T-helper 17 cell (primary cell): ENCODE measurements around the gene SH3PXD2A. TPM values are rescaled to one million over a fixed set of nuclear protein-coding genes. Genes with fewer than 3 reads are reported as not detected.

Experiments used
- ATAC-seq: fragments of 150-1000 bp; cut with Tn5 transposase; 2 replicates; pipeline ENCODE4 v1.10.0; 2021; ENCODE audit warnings: mild to moderate bottlenecking, moderate library complexity
- DNase-seq, 3 donors: peaks; one replicate each; pipeline versions ENCODE4 v3.0.0 to v3.0.0-alpha.2; 2020 to 2021
- H3K9me3 ChIP-seq: one replicate; pipeline ENCODE4 v1.7.0; 2013; ENCODE audit warnings: low read length, mild to moderate bottlenecking; ENCODE audit not compliant: control insufficient read depth, poor library complexity, severe bottlenecking
- H3K27ac Mint-ChIP-seq: one replicate; pipeline ENCODE4 v1.8.0; 2022; ENCODE audit warnings: mild to moderate bottlenecking, moderate library complexity, mixed read lengths
- H3K27me3 Mint-ChIP-seq: one replicate; pipeline ENCODE4 v1.8.0; 2022; ENCODE audit warnings: mixed read lengths
- H3K36me3 Mint-ChIP-seq: one replicate; pipeline ENCODE4 v1.8.0; 2022; ENCODE audit warnings: low read depth, mixed read lengths
- H3K4me1 Mint-ChIP-seq: one replicate; pipeline ENCODE4 v1.8.0; 2022; ENCODE audit warnings: mild to moderate bottlenecking, mixed read lengths
- H3K4me3 Mint-ChIP-seq: one replicate; pipeline ENCODE4 v1.8.0; 2022; ENCODE audit warnings: mild to moderate bottlenecking, moderate library complexity, mixed read lengths
- total RNA-seq, 4 donors: library from RNA in 2 of 4; stranded (reverse) in 2 of 4; gene quantifications; one replicate each; pipeline ENCODE4 v1.2.3 and lab custom pipeline; 2022 to 2026

SH3PXD2A gene
- total RNA-seq, 2 donors from 2014 or later, result 7.2 to 10.9 TPM

DNA sequence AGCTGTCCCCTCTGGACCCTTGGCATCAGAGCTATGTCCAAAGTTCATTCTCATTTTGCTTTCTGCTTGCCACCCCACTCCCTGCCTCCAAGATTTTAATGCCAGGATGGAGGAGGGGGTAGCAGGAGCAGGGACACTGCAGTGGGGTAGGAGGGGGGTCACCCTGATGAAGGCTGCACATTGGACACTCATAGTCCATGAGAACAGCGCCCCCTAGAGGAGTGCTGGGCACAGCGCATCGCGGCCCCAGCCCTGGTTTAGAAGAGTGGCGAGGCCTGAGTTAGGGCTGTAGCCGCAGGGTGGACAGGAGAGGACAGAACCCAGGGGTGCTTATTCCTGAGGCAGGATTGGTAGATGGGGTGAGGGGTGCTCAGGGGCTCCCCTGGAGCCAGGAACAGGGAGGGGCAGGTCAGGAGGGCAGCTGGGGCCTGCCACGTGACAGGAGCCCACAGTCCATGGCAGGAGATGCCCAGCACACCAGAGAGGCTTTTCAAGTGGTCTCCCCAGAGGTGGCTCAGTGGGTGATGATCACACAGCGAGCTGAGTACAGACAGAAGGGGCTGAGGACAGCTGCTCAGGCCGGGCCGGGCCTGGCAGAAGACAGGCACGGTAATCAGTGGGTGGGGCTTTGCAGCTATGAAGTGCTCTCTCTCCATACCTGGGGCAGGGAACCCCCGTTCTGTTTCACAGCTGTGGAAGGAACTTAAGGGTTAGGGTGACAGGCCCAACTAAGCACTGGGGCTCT lies 290.4 kb downstream of the SH3PXD2A start:
- Mint-ChIP-seq H3K4me1 (no peaks in the 10 kb centered on the region), H3K27me3 (peaks cover 24% of the 10 kb centered on the region), H3K36me3 (no peaks in the 10 kb centered on the region), H3K27ac (peak overlapping the region; percentile 44), H3K4me3 (no peak overlapping the region)
- no peaks in the 10 kb centered on the region for H3K9me3 ChIP-seq
- no peak for ATAC-seq
- DNase-seq, result no peak

DNA sequence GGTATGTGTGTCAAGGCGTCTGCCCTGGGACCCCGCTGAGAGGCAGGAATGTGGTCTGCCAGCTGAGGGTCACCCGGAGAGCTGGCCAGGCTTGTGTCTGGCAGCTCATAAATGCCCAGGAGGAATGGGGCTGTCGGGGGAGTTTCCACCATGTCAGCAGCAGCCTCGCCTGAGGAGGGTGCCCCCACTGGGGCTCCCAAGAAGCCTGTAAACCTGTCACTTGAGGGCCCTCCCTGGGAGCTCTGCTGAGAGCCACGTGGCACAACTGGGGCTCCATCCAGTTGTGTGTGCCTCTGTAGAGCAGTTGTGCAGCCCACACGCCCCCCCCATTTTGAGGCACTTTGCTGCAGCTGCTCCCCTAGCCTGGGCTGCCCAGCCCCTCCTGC lies 291.3 kb downstream of the SH3PXD2A start:
- no peak for ATAC-seq
- Mint-ChIP-seq H3K27me3 (peaks cover 31% of the 10 kb centered on the region), H3K4me3 (no peak overlapping the region), H3K36me3 (no peaks in the 10 kb centered on the region), H3K27ac (no peak overlapping the region), H3K4me1 (no peaks in the 10 kb centered on the region)
- no peak for DNase-seq
- H3K9me3 ChIP-seq, result no peaks in the 10 kb centered on the region

DNA sequence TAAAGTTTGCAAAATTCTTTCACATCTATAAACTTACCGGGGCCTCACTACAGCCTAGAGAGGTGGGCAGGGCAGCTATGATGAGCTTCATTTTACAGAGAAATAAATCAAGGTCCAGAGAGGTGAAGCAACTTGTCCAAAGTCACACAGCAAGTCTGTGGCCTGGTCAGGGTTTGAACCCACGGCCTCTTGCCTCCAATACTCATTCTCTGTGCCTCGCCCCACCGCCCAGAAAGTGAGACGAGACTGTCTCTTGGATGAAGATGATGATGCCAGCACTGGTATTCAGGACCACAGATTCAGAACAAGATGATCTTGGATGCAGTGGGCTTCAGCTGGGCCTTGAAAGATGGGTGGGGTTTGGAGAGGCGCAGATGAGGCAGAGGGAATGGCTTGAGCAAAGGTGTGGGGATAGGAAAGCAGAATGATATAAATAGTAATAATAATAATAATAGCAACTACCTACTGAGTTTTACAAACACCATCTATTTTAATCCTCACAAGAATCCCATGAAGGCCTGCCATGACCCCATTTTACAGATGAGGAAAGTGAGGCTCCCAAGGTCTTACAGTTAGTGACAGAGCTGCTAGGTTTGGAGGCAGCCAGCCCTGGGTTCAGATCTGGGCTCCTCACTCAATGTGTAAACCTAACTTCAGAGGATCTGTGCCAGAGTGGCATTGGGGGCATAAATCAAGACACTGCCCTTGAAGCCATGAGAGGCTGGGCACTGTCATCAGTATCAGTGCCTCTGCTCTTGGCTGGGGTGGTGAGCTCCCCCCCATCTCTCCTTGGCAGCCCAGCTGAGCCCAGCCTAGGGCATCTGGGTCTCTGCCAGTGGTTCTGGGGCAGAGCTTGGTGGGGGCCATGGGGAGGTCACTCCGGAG lies 291.9 kb downstream of the SH3PXD2A start:
- no peaks in the 10 kb centered on the region for H3K9me3 ChIP-seq
- Mint-ChIP-seq H3K4me1 (no peaks in the 10 kb centered on the region), H3K36me3 (no peaks in the 10 kb centered on the region), H3K27ac (no peak overlapping the region), H3K27me3 (peaks cover 32% of the 10 kb centered on the region), H3K4me3 (no peak overlapping the region)
- no peak for DNase-seq
- no peak for ATAC-seq

DNA sequence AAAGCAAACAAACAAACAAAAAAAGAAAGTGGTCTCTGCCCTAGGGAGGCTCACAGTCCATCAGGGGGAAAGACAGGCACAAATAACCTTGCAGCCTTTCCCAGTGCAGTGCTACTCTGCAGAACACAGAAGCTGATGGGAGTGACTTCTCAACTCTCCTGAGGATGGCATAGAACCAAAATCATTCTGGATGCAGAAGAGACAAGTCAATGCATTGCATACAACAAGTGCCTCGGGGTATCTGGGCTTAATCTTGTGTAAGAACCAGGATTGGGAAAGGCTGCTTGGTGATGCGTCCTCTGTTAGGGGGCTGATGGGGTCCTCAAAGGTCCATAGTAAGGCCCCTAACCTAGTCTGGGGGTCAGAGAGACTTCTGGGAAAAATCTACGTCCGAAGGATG lies 293.0 kb downstream of the SH3PXD2A start:
- peaks cover 4% of the 10 kb centered on the region for H3K36me3 Mint-ChIP-seq
- H3K27ac Mint-ChIP-seq, result no peak overlapping the region
- DNase-seq (no peak), ATAC-seq (no peak)
- H3K4me3 Mint-ChIP-seq, result no peak overlapping the region
- peaks cover 32% of the 10 kb centered on the region for H3K27me3 Mint-ChIP-seq
- no peaks in the 10 kb centered on the region for H3K9me3 ChIP-seq
- H3K4me1 Mint-ChIP-seq, result no peaks in the 10 kb centered on the region

DNA sequence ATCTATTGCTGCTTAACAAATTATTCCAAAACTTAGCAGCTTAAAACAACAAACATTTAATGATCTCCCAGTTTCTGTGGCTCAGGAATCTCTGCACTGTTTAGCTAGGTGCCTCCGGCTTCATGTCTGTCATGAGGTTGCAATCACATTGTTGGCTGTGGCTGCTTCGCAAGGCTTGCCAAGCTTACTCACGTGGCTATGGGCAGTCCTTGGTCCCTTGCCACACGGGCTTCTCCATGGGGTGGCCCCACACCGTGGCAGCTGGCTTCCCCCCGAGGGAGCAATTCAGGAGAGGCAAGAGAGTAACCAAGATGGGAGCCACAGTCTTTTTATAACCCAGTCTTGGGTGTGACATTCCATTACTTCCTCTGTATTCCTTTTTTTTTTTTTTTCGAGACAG lies 294.5 kb downstream of the SH3PXD2A start:
- peaks cover 46% of the 10 kb centered on the region for H3K27me3 Mint-ChIP-seq
- H3K9me3 ChIP-seq, result no peaks in the 10 kb centered on the region
- ATAC-seq (no peak), DNase-seq (no peak)
- H3K4me1 Mint-ChIP-seq, result no peaks in the 10 kb centered on the region
- H3K36me3 Mint-ChIP-seq, result peaks cover 4% of the 10 kb centered on the region
- no peak overlapping the region for H3K4me3 Mint-ChIP-seq
- H3K27ac Mint-ChIP-seq, result no peak overlapping the region

DNA sequence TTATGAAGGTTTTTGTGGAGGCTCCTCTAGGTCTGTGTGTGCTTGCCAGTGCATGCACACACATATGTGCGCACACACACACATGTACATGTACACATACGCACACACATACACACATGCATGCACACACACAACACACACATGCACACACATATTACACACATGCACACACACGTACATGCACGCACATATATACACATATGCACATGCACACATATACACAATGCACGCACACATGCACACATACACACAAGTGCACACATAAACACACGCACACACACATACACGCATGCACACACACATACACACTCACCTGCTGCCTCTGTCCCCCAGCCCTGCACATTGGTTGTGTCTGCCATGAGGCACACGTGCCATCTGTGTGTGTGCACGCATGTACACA lies 295.6 kb downstream of the SH3PXD2A start:
- ATAC-seq (no peak), DNase-seq (no peak)
- Mint-ChIP-seq H3K27me3 (peaks cover 48% of the 10 kb centered on the region), H3K4me3 (no peak overlapping the region), H3K27ac (no peak overlapping the region), H3K36me3 (peaks cover 4% of the 10 kb centered on the region), H3K4me1 (peaks cover 2% of the 10 kb centered on the region)
- H3K9me3 ChIP-seq, result no peaks in the 10 kb centered on the region

DNA sequence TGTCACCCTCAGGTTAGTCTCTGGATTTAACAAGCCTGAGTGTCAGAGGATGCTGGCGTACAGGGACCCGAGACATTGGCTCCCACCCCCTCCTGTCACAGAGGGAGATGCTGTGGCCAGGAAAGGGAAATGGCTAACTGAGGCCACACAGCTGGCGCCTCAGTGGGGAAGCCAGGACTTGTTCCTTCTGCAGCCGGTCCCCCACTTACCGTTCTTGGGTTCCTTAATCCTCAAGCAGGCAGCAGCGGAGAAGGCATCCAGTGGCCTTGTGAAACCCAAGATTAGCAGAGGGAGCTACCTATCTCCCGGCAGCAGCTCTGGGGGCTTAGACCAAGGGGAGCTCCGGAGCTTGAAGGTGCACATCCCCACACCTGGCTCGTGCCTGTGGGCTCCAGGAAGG lies 296.5 kb downstream of the SH3PXD2A start:
- peaks cover 10% of the 10 kb centered on the region for H3K4me1 Mint-ChIP-seq
- peaks cover 57% of the 10 kb centered on the region for H3K27me3 Mint-ChIP-seq
- H3K9me3 ChIP-seq, result no peaks in the 10 kb centered on the region
- DNase-seq (no peak), ATAC-seq (no peak)
- H3K36me3 Mint-ChIP-seq, result peaks cover 8% of the 10 kb centered on the region
- H3K4me3 Mint-ChIP-seq, result no peak overlapping the region
- H3K27ac Mint-ChIP-seq, result no peak overlapping the region

DNA sequence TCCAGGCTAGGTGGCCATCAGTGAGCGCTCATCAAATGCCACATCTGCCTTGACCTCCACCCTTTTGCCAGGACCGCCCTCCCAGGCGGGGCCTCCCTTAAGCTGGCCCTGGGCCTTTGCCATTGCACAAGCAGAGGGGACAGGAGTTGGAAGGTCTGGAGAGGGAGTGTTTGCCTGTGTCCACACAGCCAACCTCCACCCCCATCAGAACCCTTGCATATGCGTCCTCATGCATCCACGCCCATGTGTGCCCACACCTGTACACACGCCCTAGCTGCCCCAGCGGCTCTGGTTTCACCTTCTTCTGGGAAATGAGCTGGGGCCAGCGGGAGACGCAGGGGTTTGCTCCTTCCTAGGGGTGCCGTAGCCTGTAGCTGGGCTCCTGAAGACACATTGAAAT lies 297.9 kb downstream of the SH3PXD2A start:
- peaks cover 14% of the 10 kb centered on the region for H3K4me1 Mint-ChIP-seq
- no peak for ATAC-seq
- H3K4me3 Mint-ChIP-seq, result no peak overlapping the region
- H3K9me3 ChIP-seq, result no peaks in the 10 kb centered on the region
- H3K27me3 Mint-ChIP-seq, result peaks cover 55% of the 10 kb centered on the region
- H3K36me3 Mint-ChIP-seq, result peaks cover 8% of the 10 kb centered on the region
- DNase-seq, result no peak
- H3K27ac Mint-ChIP-seq, result no peak overlapping the region

DNA sequence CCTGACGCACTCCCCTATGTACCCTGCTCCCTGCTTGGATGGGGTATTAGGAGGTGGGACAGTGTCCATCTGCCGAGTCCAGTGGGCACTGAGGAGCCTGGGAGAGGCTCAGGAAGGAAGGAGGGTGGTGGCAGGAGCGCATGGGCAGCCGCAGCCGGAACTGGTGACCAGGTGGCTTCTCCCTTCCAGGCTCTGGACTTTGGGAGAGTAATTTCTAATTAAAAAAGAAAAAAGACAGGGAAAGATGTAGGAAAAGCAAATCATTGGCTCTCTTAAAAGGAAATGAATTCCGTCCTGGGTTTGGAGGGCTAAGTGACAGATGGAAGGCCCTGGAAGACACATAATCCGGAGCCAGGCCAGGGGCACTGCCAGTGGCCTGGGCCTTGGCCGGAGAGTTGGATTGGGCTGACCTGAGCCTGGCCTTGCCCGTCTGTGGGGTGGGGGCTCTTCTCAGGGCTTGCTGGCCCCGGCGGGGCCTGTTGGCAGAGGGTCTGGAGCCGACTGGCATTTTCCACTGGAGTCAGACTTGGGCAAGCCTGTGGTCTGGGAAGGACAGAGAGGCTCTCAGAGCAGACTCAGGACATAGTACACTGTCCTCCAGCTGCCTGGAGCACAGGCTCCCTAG lies 298.9 kb downstream of the SH3PXD2A start:
- ATAC-seq, result no peak
- H3K27me3 Mint-ChIP-seq, result peaks cover 58% of the 10 kb centered on the region
- H3K4me3 Mint-ChIP-seq, result peak overlapping the region; percentile 56
- H3K9me3 ChIP-seq, result no peaks in the 10 kb centered on the region
- no peak for DNase-seq
- H3K27ac Mint-ChIP-seq, result no peak overlapping the region
- peaks cover 16% of the 10 kb centered on the region for H3K4me1 Mint-ChIP-seq
- H3K36me3 Mint-ChIP-seq, result peaks cover 10% of the 10 kb centered on the region

DNA sequence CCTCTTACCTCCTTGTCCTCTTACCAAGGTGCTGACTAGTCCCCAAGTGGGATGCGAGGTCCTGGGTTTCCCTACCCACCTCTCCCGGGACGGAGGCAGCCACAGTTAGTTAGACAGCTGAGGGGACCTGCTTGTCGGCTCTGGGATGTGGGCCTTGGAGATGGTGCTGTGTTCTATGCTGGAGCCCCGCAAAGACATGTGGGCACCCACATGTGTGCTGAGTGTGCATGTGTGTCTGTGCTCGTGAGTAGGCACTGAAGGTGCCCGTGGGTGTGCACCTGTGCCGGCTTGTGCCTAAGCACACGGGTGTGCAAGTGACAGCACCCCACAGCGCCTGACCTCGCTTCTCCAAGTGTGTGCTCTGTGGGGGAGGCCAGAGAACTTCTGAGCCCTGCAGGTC lies 299.7 kb downstream of the SH3PXD2A start:
- Mint-ChIP-seq H3K4me1 (peaks cover 16% of the 10 kb centered on the region), H3K27ac (no peak overlapping the region), H3K36me3 (peaks cover 10% of the 10 kb centered on the region), H3K4me3 (peak overlapping the region; percentile 56), H3K27me3 (peaks cover 58% of the 10 kb centered on the region)
- no peaks in the 10 kb centered on the region for H3K9me3 ChIP-seq
- no peak for ATAC-seq
- no peak for DNase-seq

DNA sequence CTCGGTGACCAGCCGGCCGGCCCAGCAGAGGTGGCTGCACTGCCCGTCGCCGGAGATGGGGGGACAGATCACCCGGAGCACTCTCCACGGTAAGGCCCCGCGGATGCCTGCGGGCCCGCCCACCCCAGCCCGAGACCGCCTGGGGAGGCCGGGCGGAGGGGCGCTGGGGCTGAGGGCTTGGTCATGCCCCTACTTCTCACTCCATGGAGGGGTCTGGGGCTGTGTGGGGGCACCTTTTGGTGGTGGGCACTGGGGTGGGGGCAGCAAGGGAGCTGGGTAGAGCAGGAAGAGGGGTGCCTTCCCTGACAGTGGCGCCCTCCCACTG lies 300.1 kb downstream of the SH3PXD2A start:
- ATAC-seq (no peak), DNase-seq (no peak)
- peak overlapping the region; percentile 56 for H3K4me3 Mint-ChIP-seq
- H3K36me3 Mint-ChIP-seq, result peaks cover 10% of the 10 kb centered on the region
- H3K27ac Mint-ChIP-seq, result no peak overlapping the region
- H3K4me1 Mint-ChIP-seq, result peaks cover 16% of the 10 kb centered on the region
- peaks cover 57% of the 10 kb centered on the region for H3K27me3 Mint-ChIP-seq
- no peaks in the 10 kb centered on the region for H3K9me3 ChIP-seq

DNA sequence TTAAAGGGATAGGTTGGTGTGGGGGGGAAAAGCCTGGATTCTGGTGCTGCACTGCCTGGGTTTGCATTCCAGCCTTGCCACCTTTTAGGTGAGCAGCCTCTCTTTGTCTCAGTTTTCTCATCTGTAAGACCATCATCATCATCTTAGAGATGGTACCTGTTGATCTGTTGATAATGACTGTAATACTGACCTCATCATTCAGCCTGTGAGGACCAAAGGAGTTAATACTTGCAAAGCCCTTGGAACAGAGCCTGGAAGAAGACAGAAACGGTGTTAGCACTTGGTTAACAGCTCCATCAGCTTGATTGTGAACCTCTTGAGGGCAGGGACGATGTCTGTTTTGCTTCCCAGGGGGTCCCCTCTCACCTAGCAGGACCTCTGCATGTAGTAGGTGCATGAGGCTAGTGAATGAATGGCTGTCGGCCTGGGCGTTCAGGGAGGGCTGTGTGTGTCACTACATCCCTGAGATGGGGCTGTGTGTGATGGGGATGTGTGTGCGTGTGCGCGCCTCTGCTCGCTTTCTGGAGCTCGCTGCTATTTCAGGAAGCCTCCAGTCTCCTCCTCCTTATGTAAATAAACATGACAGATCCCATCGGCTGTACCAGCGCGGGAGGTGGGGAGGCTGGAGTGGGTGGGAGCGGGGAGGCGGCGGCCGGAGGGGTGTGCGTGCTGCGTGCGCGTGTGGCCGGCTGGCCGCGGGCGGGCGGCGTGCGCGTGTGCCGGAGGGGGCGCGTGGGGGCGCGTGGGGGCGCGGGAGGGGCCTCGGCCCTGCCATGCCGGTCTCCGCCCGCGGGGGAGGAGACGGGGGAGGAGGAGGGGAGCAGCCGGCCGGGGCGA lies 300.7 kb downstream of the SH3PXD2A start:
- H3K27me3 Mint-ChIP-seq, result peaks cover 52% of the 10 kb centered on the region
- no peaks in the 10 kb centered on the region for H3K9me3 ChIP-seq
- peak overlapping the region; percentile 91 for H3K4me3 Mint-ChIP-seq
- no peak overlapping the region for H3K27ac Mint-ChIP-seq
- DNase-seq, result no peak
- peaks cover 16% of the 10 kb centered on the region for H3K4me1 Mint-ChIP-seq
- H3K36me3 Mint-ChIP-seq, result peaks cover 10% of the 10 kb centered on the region
- ATAC-seq, result peak; percentile 60
